Ectodermal cell (in vitro differentiated cells): ENCODE data around the gene UNC13B.
"Not testable (repeated sequence)": the region's sequence is repeated elsewhere in the genome, so short reads cannot be mapped to it uniquely, and the experiment has no call there.

ENCODE experiments used
- H3K27ac ChIP-seq: 2 replicates; pipeline ENCODE4 v1.7.0; 2013; ENCODE audit warnings: mild to moderate bottlenecking, low read depth, low read length; ENCODE audit not compliant: insufficient read depth, poor library complexity, severe bottlenecking
- H3K27me3 ChIP-seq: 2 replicates; pipeline ENCODE4 v1.7.0; 2013; ENCODE audit warnings: mild to moderate bottlenecking, low read length; ENCODE audit not compliant: insufficient read depth, control insufficient read depth, poor library complexity, severe bottlenecking
- H3K36me3 ChIP-seq: one replicate; pipeline ENCODE4 v1.7.0; 2013; ENCODE audit warnings: low read length; ENCODE audit not compliant: control insufficient read depth, insufficient read depth
- H3K4me1 ChIP-seq: one replicate; pipeline ENCODE4 v1.7.0; 2013; ENCODE audit warnings: low read length; ENCODE audit not compliant: control insufficient read depth, insufficient read depth
- H3K4me3 ChIP-seq: 2 replicates; pipeline ENCODE4 v1.7.0; 2013; ENCODE audit warnings: low read depth, low read length, control low read depth; ENCODE audit not compliant: insufficient read depth
- H3K9me3 ChIP-seq: 2 replicates; pipeline ENCODE4 v1.7.0; 2013; ENCODE audit warnings: mild to moderate bottlenecking, low read length, moderate library complexity; ENCODE audit not compliant: control insufficient read depth
- WGBS, 2 experiments: methylation state at CpG; one replicate each; pipeline ENCODE4 v1.1.7; 2013; ENCODE audit warnings: missing lambda C conversion rate in 2 of 2; 5-methylcytosine and 5-hydroxymethylcytosine counted together

The UNC13B gene

GRCh38 chr9:35135988-35136387, 25.8 kb upstream of the UNC13B start:
- no peaks in the 10 kb centered on the region for H3K4me1 ChIP-seq
- 95 to 97% methylated on average over 6 to 7 of the region's 7 CpGs for WGBS, 2 experiments
- H3K27ac ChIP-seq: no peak overlapping the region
- peaks cover 4% of the 10 kb centered on the region for H3K9me3 ChIP-seq
- no peak overlapping the region for H3K4me3 ChIP-seq
- no peaks in the 10 kb centered on the region for H3K36me3 ChIP-seq
- H3K27me3 ChIP-seq: no peaks in the 10 kb centered on the region

GRCh38 chr9:35136866-35137265, 24.9 kb upstream of the UNC13B start:
- Histone ChIP-seq H3K9me3 (peaks cover 3% of the 10 kb centered on the region), H3K4me1 (no peaks in the 10 kb centered on the region), H3K36me3 (no peaks in the 10 kb centered on the region), H3K4me3 (no peak overlapping the region), H3K27me3 (no peaks in the 10 kb centered on the region), H3K27ac (no peak overlapping the region)
- whole genome bisulfite sequencing, 2 experiments: 90 to 94% methylated on average over 8 of the region's 8 CpGs

GRCh38 chr9:35140093-35140492, 21.7 kb upstream of the UNC13B start:
- WGBS, 2 experiments: 87 to 96% methylated on average over 2 of the region's 2 CpGs
- no peak overlapping the region for H3K4me3 ChIP-seq
- no peaks in the 10 kb centered on the region for H3K9me3 ChIP-seq
- H3K27ac ChIP-seq: no peak overlapping the region
- no peaks in the 10 kb centered on the region for H3K36me3 ChIP-seq
- H3K27me3 ChIP-seq: no peaks in the 10 kb centered on the region
- no peaks in the 10 kb centered on the region for H3K4me1 ChIP-seq

GRCh38 chr9:35142037-35142436, 19.8 kb upstream of the UNC13B start:
- no peak overlapping the region for H3K27ac ChIP-seq
- no peak overlapping the region for H3K4me3 ChIP-seq
- no peaks in the 10 kb centered on the region for H3K36me3 ChIP-seq
- H3K27me3 ChIP-seq: no peaks in the 10 kb centered on the region
- H3K4me1 ChIP-seq: no peaks in the 10 kb centered on the region
- 88 to 92% methylated on average over 5 of the region's 5 CpGs for WGBS, 2 experiments
- H3K9me3 ChIP-seq: no peaks in the 10 kb centered on the region

GRCh38 chr9:35147941-35148563, 13.8 kb upstream of the UNC13B start:
- not testable (repeated sequence) for H3K27ac ChIP-seq, H3K4me1 ChIP-seq, H3K4me3 ChIP-seq, H3K36me3 ChIP-seq, H3K9me3 ChIP-seq, H3K27me3 ChIP-seq
- WGBS, 2 experiments: 88 to 91% methylated on average over 4 of the region's 5 CpGs

GRCh38 chr9:35152926-35153325, 8.9 kb upstream of the UNC13B start:
- Histone ChIP-seq H3K27me3 (no peaks in the 10 kb centered on the region), H3K9me3 (peaks cover under 1% of the 10 kb centered on the region), H3K4me3 (no peak overlapping the region), H3K36me3 (no peaks in the 10 kb centered on the region), H3K4me1 (no peaks in the 10 kb centered on the region), H3K27ac (no peak overlapping the region)
- WGBS, 2 experiments: 96% methylated on average over 8 to 9 of the region's 9 CpGs

- Histone ChIP-seq H3K36me3 (no peaks in the 10 kb centered on the region), H3K4me1 (no peaks in the 10 kb centered on the region), H3K9me3 (no peaks in the 10 kb centered on the region), H3K27ac (no peak overlapping the region), H3K4me3 (no peak overlapping the region), H3K27me3 (no peaks in the 10 kb centered on the region)
Observed at GRCh38 chr9:35156781-35157180, 5.0 kb upstream of the UNC13B start.

- not testable (repeated sequence) for H3K27ac ChIP-seq, H3K36me3 ChIP-seq, H3K27me3 ChIP-seq, H3K4me3 ChIP-seq, H3K9me3 ChIP-seq, H3K4me1 ChIP-seq
- 67 to 69% methylated on average over 5 of the region's 6 CpGs for WGBS, 2 experiments
Observed at GRCh38 chr9:35157836-35158235, 4.0 kb upstream of the UNC13B start.

- Histone ChIP-seq H3K27me3 (no peaks in the 10 kb centered on the region), H3K36me3 (no peaks in the 10 kb centered on the region), H3K9me3 (no peaks in the 10 kb centered on the region), H3K4me1 (peaks cover 5% of the 10 kb centered on the region), H3K4me3 (no peak overlapping the region), H3K27ac (no peak overlapping the region)
- 77 to 86% methylated on average over 10 of the region's 10 CpGs for WGBS, 2 experiments
Observed at GRCh38 chr9:35158501-35159280, 3.1 kb upstream of the UNC13B start.

- Histone ChIP-seq H3K27me3 (no peaks in the 10 kb centered on the region), H3K9me3 (no peaks in the 10 kb centered on the region), H3K27ac (no peak overlapping the region), H3K36me3 (no peaks in the 10 kb centered on the region), H3K4me3 (peak overlapping the region; percentile 91), H3K4me1 (peaks cover 5% of the 10 kb centered on the region)
- 31 to 32% methylated on average over 11 of the region's 11 CpGs for WGBS, 2 experiments
Observed at GRCh38 chr9:35162605-35163315, 951 bp downstream of the UNC13B start.
